Mesendoderm (in vitro differentiated cells): ENCODE data around the gene ZBTB26. TPM values are rescaled to one million over a fixed set of nuclear protein-coding genes. Genes with fewer than 3 reads are reported as not detected.

Experiments used
- small RNA-seq: library from polyadenylated mRNA; stranded (forward); fragments of <200 nt; extraction: miRNeasy Mini kit (QIAGEN cat#:217004); gene quantifications from one replicate; pipeline ENCODE3, GENCODE V24; 2013; ENCODE audit not compliant: insufficient read depth

Gene ZBTB26

Small RNAs within 50 kb of the gene (small RNA-seq; reads per million reads assigned to genes)
- gene RNY1P15 = not detected
- gene SNORD90 = 193 reads per million, percentile 97 among the genes with 10 or more reads in this experiment
